ENCODE results near the gene RDH14. TPM values are rescaled to one million over a fixed set of nuclear protein-coding genes. Genes with fewer than 3 reads are reported as not detected.

RDH14 gene
- total and polyA plus RNA-seq, 4 donors: 13.3 to 23.9 (median 15.6) TPM

DNA sequence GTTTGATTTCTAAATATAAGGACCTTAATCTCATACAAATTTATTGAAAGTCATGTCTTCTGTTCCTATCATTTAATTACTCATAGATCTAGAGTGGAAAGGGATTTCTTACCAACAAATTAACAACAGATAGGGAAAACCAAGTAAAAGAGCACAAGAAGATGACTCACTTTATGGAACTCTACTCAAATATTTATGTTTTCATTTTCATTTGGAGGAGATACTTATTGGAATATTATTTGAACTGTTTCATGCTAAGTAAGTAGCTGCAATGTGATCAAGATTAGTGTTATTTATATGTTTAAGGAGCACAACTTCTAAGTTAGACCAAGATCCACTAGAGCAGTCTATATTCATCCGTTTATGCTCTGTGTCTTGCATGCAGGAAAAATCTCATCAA is 27.6 kb upstream of the RDH14 start:
- no peaks in the 10 kb centered on the region for H3K9me3 ChIP-seq (ENCODE audit: control insufficient read depth in 4 of 4, low read length in 3 of 4)
- no peak for TF ChIP-seq RAD21 (IDR thresholded peaks at IDR 0.05)
- no peak for TF ChIP-seq TAF1 (conservative IDR thresholded peaks at IDR 0.05)
- TF ChIP-seq GABPA (IDR thresholded peaks at IDR 0.05 in 1 of 2, conservative IDR thresholded peaks at IDR 0.05 in 1 of 2): no peak
- no peak for TF ChIP-seq FOXA2 (IDR thresholded peaks at IDR 0.05)
- TF ChIP-seq, protein P1, sequence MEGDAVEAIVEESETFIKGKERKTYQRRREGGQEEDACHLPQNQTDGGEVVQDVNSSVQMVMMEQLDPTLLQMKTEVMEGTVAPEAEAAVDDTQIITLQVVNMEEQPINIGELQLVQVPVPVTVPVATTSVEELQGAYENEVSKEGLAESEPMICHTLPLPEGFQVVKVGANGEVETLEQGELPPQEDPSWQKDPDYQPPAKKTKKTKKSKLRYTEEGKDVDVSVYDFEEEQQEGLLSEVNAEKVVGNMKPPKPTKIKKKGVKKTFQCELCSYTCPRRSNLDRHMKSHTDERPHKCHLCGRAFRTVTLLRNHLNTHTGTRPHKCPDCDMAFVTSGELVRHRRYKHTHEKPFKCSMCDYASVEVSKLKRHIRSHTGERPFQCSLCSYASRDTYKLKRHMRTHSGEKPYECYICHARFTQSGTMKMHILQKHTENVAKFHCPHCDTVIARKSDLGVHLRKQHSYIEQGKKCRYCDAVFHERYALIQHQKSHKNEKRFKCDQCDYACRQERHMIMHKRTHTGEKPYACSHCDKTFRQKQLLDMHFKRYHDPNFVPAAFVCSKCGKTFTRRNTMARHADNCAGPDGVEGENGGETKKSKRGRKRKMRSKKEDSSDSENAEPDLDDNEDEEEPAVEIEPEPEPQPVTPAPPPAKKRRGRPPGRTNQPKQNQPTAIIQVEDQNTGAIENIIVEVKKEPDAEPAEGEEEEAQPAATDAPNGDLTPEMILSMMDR (IDR thresholded peaks at IDR 0.05; ENCODE audit: low read depth, low read length, missing input control): no peak
- TF ChIP-seq YY1 (IDR thresholded peaks at IDR 0.05): no peak
- no peak for TF ChIP-seq RXRA (IDR thresholded peaks at IDR 0.05)
- TF ChIP-seq, protein P2, sequence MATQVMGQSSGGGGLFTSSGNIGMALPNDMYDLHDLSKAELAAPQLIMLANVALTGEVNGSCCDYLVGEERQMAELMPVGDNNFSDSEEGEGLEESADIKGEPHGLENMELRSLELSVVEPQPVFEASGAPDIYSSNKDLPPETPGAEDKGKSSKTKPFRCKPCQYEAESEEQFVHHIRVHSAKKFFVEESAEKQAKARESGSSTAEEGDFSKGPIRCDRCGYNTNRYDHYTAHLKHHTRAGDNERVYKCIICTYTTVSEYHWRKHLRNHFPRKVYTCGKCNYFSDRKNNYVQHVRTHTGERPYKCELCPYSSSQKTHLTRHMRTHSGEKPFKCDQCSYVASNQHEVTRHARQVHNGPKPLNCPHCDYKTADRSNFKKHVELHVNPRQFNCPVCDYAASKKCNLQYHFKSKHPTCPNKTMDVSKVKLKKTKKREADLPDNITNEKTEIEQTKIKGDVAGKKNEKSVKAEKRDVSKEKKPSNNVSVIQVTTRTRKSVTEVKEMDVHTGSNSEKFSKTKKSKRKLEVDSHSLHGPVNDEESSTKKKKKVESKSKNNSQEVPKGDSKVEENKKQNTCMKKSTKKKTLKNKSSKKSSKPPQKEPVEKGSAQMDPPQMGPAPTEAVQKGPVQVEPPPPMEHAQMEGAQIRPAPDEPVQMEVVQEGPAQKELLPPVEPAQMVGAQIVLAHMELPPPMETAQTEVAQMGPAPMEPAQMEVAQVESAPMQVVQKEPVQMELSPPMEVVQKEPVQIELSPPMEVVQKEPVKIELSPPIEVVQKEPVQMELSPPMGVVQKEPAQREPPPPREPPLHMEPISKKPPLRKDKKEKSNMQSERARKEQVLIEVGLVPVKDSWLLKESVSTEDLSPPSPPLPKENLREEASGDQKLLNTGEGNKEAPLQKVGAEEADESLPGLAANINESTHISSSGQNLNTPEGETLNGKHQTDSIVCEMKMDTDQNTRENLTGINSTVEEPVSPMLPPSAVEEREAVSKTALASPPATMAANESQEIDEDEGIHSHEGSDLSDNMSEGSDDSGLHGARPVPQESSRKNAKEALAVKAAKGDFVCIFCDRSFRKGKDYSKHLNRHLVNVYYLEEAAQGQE (IDR thresholded peaks at IDR 0.05): no peak
- TF ChIP-seq, protein P3, sequence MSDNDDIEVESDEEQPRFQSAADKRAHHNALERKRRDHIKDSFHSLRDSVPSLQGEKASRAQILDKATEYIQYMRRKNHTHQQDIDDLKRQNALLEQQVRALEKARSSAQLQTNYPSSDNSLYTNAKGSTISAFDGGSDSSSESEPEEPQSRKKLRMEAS (IDR thresholded peaks at IDR 0.05): no peak
- TF ChIP-seq NR2F2 (IDR thresholded peaks at IDR 0.05): no peak
- no peak for TF ChIP-seq FOXA1 (IDR thresholded peaks at IDR 0.05)
- TF ChIP-seq, protein P4, sequence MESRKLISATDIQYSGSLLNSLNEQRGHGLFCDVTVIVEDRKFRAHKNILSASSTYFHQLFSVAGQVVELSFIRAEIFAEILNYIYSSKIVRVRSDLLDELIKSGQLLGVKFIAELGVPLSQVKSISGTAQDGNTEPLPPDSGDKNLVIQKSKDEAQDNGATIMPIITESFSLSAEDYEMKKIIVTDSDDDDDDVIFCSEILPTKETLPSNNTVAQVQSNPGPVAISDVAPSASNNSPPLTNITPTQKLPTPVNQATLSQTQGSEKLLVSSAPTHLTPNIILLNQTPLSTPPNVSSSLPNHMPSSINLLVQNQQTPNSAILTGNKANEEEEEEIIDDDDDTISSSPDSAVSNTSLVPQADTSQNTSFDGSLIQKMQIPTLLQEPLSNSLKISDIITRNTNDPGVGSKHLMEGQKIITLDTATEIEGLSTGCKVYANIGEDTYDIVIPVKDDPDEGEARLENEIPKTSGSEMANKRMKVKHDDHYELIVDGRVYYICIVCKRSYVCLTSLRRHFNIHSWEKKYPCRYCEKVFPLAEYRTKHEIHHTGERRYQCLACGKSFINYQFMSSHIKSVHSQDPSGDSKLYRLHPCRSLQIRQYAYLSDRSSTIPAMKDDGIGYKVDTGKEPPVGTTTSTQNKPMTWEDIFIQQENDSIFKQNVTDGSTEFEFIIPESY (IDR thresholded peaks at IDR 0.05): no peak
- no peak for TF ChIP-seq JUND (IDR thresholded peaks at IDR 0.05)
- TF ChIP-seq HNF4G (IDR thresholded peaks at IDR 0.05): no peak
- TF ChIP-seq SP1 (IDR thresholded peaks at IDR 0.05): no peak
- TF ChIP-seq EGR1 (IDR thresholded peaks at IDR 0.05; ENCODE audit: low read depth in 2 of 2): no peak
- TF ChIP-seq, protein P5, sequence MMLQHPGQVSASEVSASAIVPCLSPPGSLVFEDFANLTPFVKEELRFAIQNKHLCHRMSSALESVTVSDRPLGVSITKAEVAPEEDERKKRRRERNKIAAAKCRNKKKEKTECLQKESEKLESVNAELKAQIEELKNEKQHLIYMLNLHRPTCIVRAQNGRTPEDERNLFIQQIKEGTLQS (IDR thresholded peaks at IDR 0.05): no peak
- WGBS: 97% methylated on average over 1 of the region's 1 CpG
- peaks cover 0 to 5% (median 0%) of the 10 kb centered on the region in 4 donors for H3K36me3 ChIP-seq (ENCODE audit: control insufficient read depth in 4 of 4, insufficient read depth in 3 of 4, low read depth in 1 of 4, low read length in 3 of 4)
- H3K27me3 ChIP-seq (ENCODE audit: control insufficient read depth in 4 of 4, insufficient read depth in 4 of 4, low read length in 3 of 4): no peaks in the 10 kb centered on the region
- no peak for DNase-seq (ENCODE audit: low spot score)
- no peaks in the 10 kb centered on the region for H3K4me1 ChIP-seq (ENCODE audit: control insufficient read depth in 4 of 4, insufficient read depth in 4 of 4, low read length in 3 of 4)
- H3K27ac ChIP-seq (ENCODE audit: low read depth in 1 of 2, low read length in 2 of 2): no peak overlapping the region
- H3K9ac ChIP-seq (ENCODE audit: low read depth in 1 of 2, low read length in 2 of 2): no peak overlapping the region
- H3K4me3 ChIP-seq (ENCODE audit: low read depth in 1 of 3, low read length in 3 of 3): no peak overlapping the region

DNA sequence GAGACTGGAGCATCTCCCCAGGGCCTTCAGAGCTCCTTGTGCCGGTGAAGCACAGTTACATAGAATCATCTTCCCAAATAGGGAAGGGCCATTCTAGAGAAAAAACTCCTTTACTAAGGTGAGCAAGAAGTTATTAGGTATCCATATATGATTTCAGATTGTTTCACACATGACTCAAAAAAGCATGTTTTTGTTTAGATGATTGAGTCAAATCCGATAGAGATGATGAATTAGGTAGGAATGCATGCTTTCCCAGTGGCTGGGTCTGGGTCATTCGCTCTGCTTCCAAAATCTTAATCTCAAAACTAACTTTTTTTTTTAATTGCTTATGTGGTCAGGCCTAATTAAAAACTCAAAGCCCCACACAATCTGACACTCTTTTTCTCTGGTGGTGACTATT is 25.1 kb upstream of the RDH14 start:
- H3K4me1 ChIP-seq (ENCODE audit: control insufficient read depth in 4 of 4, insufficient read depth in 4 of 4, low read length in 3 of 4): no peaks in the 10 kb centered on the region
- no peaks in the 10 kb centered on the region for H3K9me3 ChIP-seq (ENCODE audit: control insufficient read depth in 4 of 4, low read length in 3 of 4)
- H3K27ac ChIP-seq (ENCODE audit: low read depth in 1 of 2, low read length in 2 of 2): no peak overlapping the region
- H3K27me3 ChIP-seq (ENCODE audit: control insufficient read depth in 4 of 4, insufficient read depth in 4 of 4, low read length in 3 of 4): no peaks in the 10 kb centered on the region
- H3K9ac ChIP-seq (ENCODE audit: low read depth in 1 of 2, low read length in 2 of 2): no peak overlapping the region
- WGBS: 96% methylated on average over 3 of the region's 3 CpGs
- DNase-seq (ENCODE audit: low spot score): no peak
- peaks cover 0 to 5% (median 0%) of the 10 kb centered on the region in 4 donors for H3K36me3 ChIP-seq (ENCODE audit: control insufficient read depth in 4 of 4, insufficient read depth in 3 of 4, low read depth in 1 of 4, low read length in 3 of 4)
- no peak overlapping the region for H3K4me3 ChIP-seq (ENCODE audit: low read depth in 1 of 3, low read length in 3 of 3)
- TF ChIP-seq HNF4A (conservative IDR thresholded peaks at IDR 0.05) (no peak), GABPA (IDR thresholded peaks at IDR 0.05 in 1 of 2, conservative IDR thresholded peaks at IDR 0.05 in 1 of 2) (no peak), SP1 (IDR thresholded peaks at IDR 0.05) (no peak), EGR1 (IDR thresholded peaks at IDR 0.05; ENCODE audit: low read depth in 2 of 2) (no peak), FOXA2 (IDR thresholded peaks at IDR 0.05) (no peak), HNF4G (IDR thresholded peaks at IDR 0.05) (no peak), RAD21 (IDR thresholded peaks at IDR 0.05) (no peak), NR2F2 (IDR thresholded peaks at IDR 0.05) (no peak)
- TF ChIP-seq, protein P2 (IDR thresholded peaks at IDR 0.05): no peak
- TF ChIP-seq, protein P1 (IDR thresholded peaks at IDR 0.05; ENCODE audit: low read depth, low read length, missing input control): no peak
